HepG2 (cell line): Measurements from ENCODE around the gene RASAL3. TPM values are rescaled to one million over a fixed set of nuclear protein-coding genes. Genes with fewer than 3 reads are reported as not detected.

ENCODE experiments used
- ATAC-seq: fragments of 200-7000 bp; cut with Tn5 transposase; 3 replicates; pipeline ENCODE4 v1.9.1; 2020; ENCODE audit warnings: mild to moderate bottlenecking, moderate library complexity
- BruUV-seq: library from RNA; stranded (reverse); fragments of 400-500 nt; replicated peaks from 2 replicates; lab custom pipeline; 2021; lab: Mats Ljungman, UMichigan
- CTCF ChIA-PET: fragments of 300-600 bp; formaldehyde crosslinking; extraction: SDS; loops from one replicate; lab custom pipeline; 2021; ENCODE audit warnings: low total read pairs, inconsistent platforms, low intra/inter-chr PET ratio; lab: Yijun Ruan, JAX
- POLR2A ChIA-PET: fragments of 350-600 bp; sonication (Branson Sonifier 250); formaldehyde crosslinking; loops from one replicate; lab custom pipeline; 2020; ENCODE audit warnings: antibody characterized with exemption, inconsistent platforms; lab: Yijun Ruan, JAX
- DNase-seq: peaks from one replicate; pipeline ENCODE4 v3.0.0-alpha.2; 2015; ENCODE audit warnings: low spot score
- FAIRE-seq: peaks from 3 replicates; lab custom pipeline; 2011; peaks lifted over from hg19 to GRCh38; lab: Jason Lieb, UNC
- H2AFZ ChIP-seq: one replicate; pipeline ENCODE4 v1.6.1; 2011; ENCODE audit warnings: low read length, inconsistent platforms
- H3K27ac ChIP-seq: fragments of 300-600 bp; 3 replicates; pipeline ENCODE4 v1.8.0; 2011; ENCODE audit warnings: mixed run types, mild to moderate bottlenecking, mixed read lengths, low read length, inconsistent platforms; ENCODE audit not compliant: insufficient read depth; ENCODE audit errors: extremely low read length
- H3K27me3 ChIP-seq, 2 experiments: fragments of 200-600 bp in 1 of 2; 2 replicates in 1 of 2; 3 replicates in 1 of 2; pipeline versions ENCODE4 v1.6.0 to v1.8.0; 2011; ENCODE audit warnings: low read length in 2 of 2, mild to moderate bottlenecking in 2 of 2, moderate library complexity in 2 of 2, inconsistent platforms in 1 of 2; ENCODE audit not compliant: insufficient read depth in 2 of 2, control insufficient read depth in 1 of 2
- H3K36me3 ChIP-seq, 2 experiments: fragments of 200-600 bp in 1 of 2; replicated peaks in 1 of 2; 2 replicates in 1 of 2; 3 replicates in 1 of 2; pipeline versions ENCODE4 v1.5.1 to v1.8.0; 2011; ENCODE audit warnings: low read length in 2 of 2, inconsistent platforms in 1 of 2; ENCODE audit not compliant: insufficient read depth in 2 of 2, control insufficient read depth in 1 of 2
- H3K4me1 ChIP-seq: 2 replicates; pipeline ENCODE4 v1.5.1; 2012; ENCODE audit warnings: low read length, inconsistent platforms; ENCODE audit not compliant: insufficient read depth
- H3K4me2 ChIP-seq: 2 replicates; pipeline ENCODE4 v1.6.0; 2011; ENCODE audit warnings: low read depth, low read length, inconsistent platforms
- H3K4me3 ChIP-seq, 3 experiments: fragments of 200-600 bp in 1 of 3; sonication (generic), shearing (Covaris generic) in 1 of 3; replicated peaks in 1 of 3; 2 replicates each; pipeline ENCODE4 v1.5.1; 2011 to 2016; ENCODE audit warnings: low read length in 3 of 3, inconsistent platforms in 2 of 3, low read depth in 2 of 3, mild to moderate bottlenecking in 2 of 3, control low read depth in 1 of 3, mixed read lengths in 1 of 3; ENCODE audit not compliant: insufficient read depth in 1 of 3
- H3K79me2 ChIP-seq: one replicate; pipeline ENCODE4 v1.6.1; 2011; ENCODE audit warnings: low read length, inconsistent platforms; ENCODE audit not compliant: insufficient read depth
- H3K9ac ChIP-seq: 2 replicates; pipeline ENCODE4 v1.6.0; 2011; ENCODE audit warnings: mild to moderate bottlenecking, low read depth, low read length, inconsistent platforms; ENCODE audit not compliant: insufficient read depth
- H3K9me3 ChIP-seq: 2 replicates; pipeline ENCODE4 v1.5.1; 2012; ENCODE audit warnings: mild to moderate bottlenecking, low read length
- H4K20me1 ChIP-seq: 2 replicates; pipeline ENCODE4 v1.6.0; 2011; ENCODE audit warnings: inconsistent platforms, mild to moderate bottlenecking, low read length, moderate library complexity; ENCODE audit not compliant: insufficient read depth
- DR1 ChIP-seq: sonication (generic); formaldehyde crosslinking; IDR thresholded peaks from 2 replicates; pipeline ENCODE4 v1.8.0; 2021; ENCODE audit warnings: mild to moderate bottlenecking, missing genetic modification reagents, inconsistent platforms
- ESRRA ChIP-seq: sonication (generic); formaldehyde crosslinking; IDR thresholded peaks from 2 replicates; pipeline ENCODE4 v1.5.1; 2020; ENCODE audit warnings: mild to moderate bottlenecking, low read depth, missing genetic modification reagents
- FIP1L1 ChIP-seq: fragments of 200-400 bp; formaldehyde crosslinking; IDR thresholded peaks from 2 replicates; pipeline ENCODE4 v1.6.1; 2018; ENCODE audit warnings: low read depth, mild to moderate bottlenecking, low read length, moderate library complexity, borderline replicate concordance; ENCODE audit not compliant: insufficient read depth
- FOXO1 ChIP-seq: sonication (generic); formaldehyde crosslinking; IDR thresholded peaks from 2 replicates; pipeline ENCODE4 v1.4.0; 2020; ENCODE audit warnings: missing genetic modification reagents
- MTF1 ChIP-seq: sonication (generic); formaldehyde crosslinking; IDR thresholded peaks from 2 replicates; pipeline ENCODE4 v1.5.0; 2020; ENCODE audit warnings: missing genetic modification reagents
- NR2F6 ChIP-seq, 2 experiments: IDR thresholded peaks; 2 replicates each; pipeline ENCODE4 v1.6.1; 2016; ENCODE audit warnings: antibody characterized with exemption in 1 of 2, mild to moderate bottlenecking in 1 of 2
- SAP130 ChIP-seq: IDR thresholded peaks from 2 replicates; pipeline ENCODE4 v1.6.1; 2016; ENCODE audit warnings: low read depth
- SP5 ChIP-seq: IDR thresholded peaks from 2 replicates; pipeline ENCODE4 v1.6.1; 2016; ENCODE audit warnings: low read depth, borderline replicate concordance
- ZBTB20 ChIP-seq: sonication (generic); formaldehyde crosslinking; IDR thresholded peaks from 2 replicates; pipeline ENCODE4 v1.8.1; 2023; ENCODE audit warnings: missing genetic modification reagents, low read depth, mild to moderate bottlenecking, borderline replicate concordance
- ZBTB7B ChIP-seq: sonication (generic); formaldehyde crosslinking; IDR thresholded peaks from 2 replicates; pipeline ENCODE4 v1.4.0; 2020; ENCODE audit warnings: missing genetic modification reagents
- ZFP41 ChIP-seq: sonication (generic); formaldehyde crosslinking; IDR thresholded peaks from 2 replicates; pipeline ENCODE4 v1.4.0; 2020; ENCODE audit warnings: mild to moderate bottlenecking, missing genetic modification reagents, borderline replicate concordance
- ZNF225 ChIP-seq: sonication (generic); formaldehyde crosslinking; IDR thresholded peaks from 2 replicates; pipeline ENCODE4 v1.4.0; 2020; ENCODE audit warnings: mild to moderate bottlenecking, missing genetic modification reagents
- ZNF557 ChIP-seq: sonication (generic); formaldehyde crosslinking; IDR thresholded peaks from 2 replicates; pipeline ENCODE4 v1.4.0; 2020; ENCODE audit warnings: missing genetic modification reagents
- ZNF569 ChIP-seq: sonication (generic); formaldehyde crosslinking; IDR thresholded peaks from 2 replicates; pipeline ENCODE4 v1.5.0; 2020; ENCODE audit warnings: mild to moderate bottlenecking, missing genetic modification reagents, moderate library complexity, borderline replicate concordance
- WGBS: methylation state at CpG from one replicate; pipeline ENCODE4 v1.1.6; 2017; ENCODE audit warnings: low lambda C conversion rate; 5-methylcytosine and 5-hydroxymethylcytosine counted together
- in situ Hi-C: cut with HindIII; loops from 2 replicates; pipeline ENCODE4 v1.10.0; 2017; ENCODE audit warnings: low pct_unique_long_range_greater_than_20kb; ENCODE audit not compliant: extremely low pct_ligation_motif_present
- intact Hi-C: fragments of 100-400 bp; cut with micrococcal nuclease; formaldehyde crosslinking; loops from one replicate; pipeline ENCODE4 v1.10.0; 2022; ENCODE audit not compliant: unreplicated experiment
- polyA plus RNA-seq, 8 experiments: library from polyadenylated mRNA; depleted of rRNA in 3 of 8; stranded (reverse) in 7 of 8; unstranded in 1 of 8; fragments of >200 nt; fragmentation: Illumina TruSeq in 4 of 8; extraction: Trizol in 4 of 8; gene quantifications; 2 replicates each; pipeline versions ENCODE4 v1.2.1 to v1.2.3, GENCODE V29; 2011 to 2016; ENCODE audit warnings: low read depth in 4 of 8, missing spikeins in 1 of 8, mixed read lengths in 1 of 8; ENCODE audit not compliant: insufficient read depth in 1 of 8
- total RNA-seq, 5 experiments: library from RNA; depleted of rRNA; stranded (reverse); fragments of >200 nt; fragmentation: Illumina TruSeq; extraction: Trizol; gene quantifications; 2 replicates each; pipeline ENCODE4 v1.2.3, GENCODE V29; 2016; ENCODE audit warnings: low read depth in 1 of 5
- TF ChIP-seq, protein P1 (sequence below): sonication (generic); formaldehyde crosslinking; IDR thresholded peaks from 2 replicates; pipeline ENCODE4 v1.5.1; 2020; ENCODE audit warnings: mild to moderate bottlenecking, moderate library complexity, missing genetic modification reagents

The RASAL3 gene
- total and polyA plus RNA-seq, 2 of the 13 experiments (the other 11 are each of a cell fraction or from before 2014, with no cell fraction given), result not detected

DNA sequence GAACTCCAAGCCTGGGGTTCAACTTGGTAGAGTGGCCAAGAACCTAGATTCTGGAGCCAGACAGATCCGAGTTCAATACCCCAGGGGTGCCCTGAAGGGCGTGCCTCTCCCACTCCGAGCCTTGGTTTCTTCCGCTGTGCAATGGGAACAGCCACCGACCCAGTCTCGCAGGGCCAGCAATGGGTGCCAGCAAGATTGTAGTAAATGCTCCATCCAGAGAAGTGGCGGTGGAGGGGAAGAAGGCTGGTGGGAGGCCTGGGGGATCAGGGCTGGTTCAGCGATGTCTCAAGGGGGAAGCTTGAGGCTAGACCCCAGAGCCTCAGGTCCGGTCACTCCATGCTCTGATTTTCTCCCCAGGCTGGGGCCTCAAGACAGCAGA is 19.1 kb downstream of the RASAL3 start:
- no peaks in the 10 kb centered on the region for H4K20me1 ChIP-seq
- in situ Hi-C loops (no loop called here), intact Hi-C loops (no loop called here)
- H3K4me2 ChIP-seq, result no peak overlapping the region
- no peaks in the 10 kb centered on the region for H3K36me3 ChIP-seq
- no peak for FAIRE-seq
- peaks cover 12% of the 10 kb centered on the region for H3K4me1 ChIP-seq
- no peak for ATAC-seq
- H3K27me3 ChIP-seq, result no peaks in the 10 kb centered on the region
- no peaks in the 10 kb centered on the region for H3K79me2 ChIP-seq
- no peak overlapping the region for H3K9ac ChIP-seq
- no peak for DNase-seq
- no peak for TF ChIP-seq FIP1L1
- TF ChIP-seq, protein P1, sequence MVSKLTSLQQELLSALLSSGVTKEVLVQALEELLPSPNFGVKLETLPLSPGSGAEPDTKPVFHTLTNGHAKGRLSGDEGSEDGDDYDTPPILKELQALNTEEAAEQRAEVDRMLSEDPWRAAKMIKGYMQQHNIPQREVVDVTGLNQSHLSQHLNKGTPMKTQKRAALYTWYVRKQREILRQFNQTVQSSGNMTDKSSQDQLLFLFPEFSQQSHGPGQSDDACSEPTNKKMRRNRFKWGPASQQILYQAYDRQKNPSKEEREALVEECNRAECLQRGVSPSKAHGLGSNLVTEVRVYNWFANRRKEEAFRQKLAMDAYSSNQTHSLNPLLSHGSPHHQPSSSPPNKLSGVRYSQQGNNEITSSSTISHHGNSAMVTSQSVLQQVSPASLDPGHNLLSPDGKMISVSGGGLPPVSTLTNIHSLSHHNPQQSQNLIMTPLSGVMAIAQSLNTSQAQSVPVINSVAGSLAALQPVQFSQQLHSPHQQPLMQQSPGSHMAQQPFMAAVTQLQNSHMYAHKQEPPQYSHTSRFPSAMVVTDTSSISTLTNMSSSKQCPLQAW (CRISPR knock-in tag), result no peak
- no peak for TF ChIP-seq FOXO1 (CRISPR knock-in tag)
- TF ChIP-seq ZNF557, result no peak
- TF ChIP-seq ZNF569 (CRISPR knock-in tag), result no peak
- TF ChIP-seq ZBTB20 (CRISPR knock-in tag), result no peak
- TF ChIP-seq MTF1 (CRISPR knock-in tag), result no peak
- no peak for TF ChIP-seq ZNF225
- no peak for TF ChIP-seq SAP130 (CRISPR knock-in tag)
- TF ChIP-seq ZBTB7B, result no peak
- TF ChIP-seq ESRRA (CRISPR knock-in tag), result no peak
- TF ChIP-seq DR1 (CRISPR knock-in tag), result no peak
- TF ChIP-seq ZFP41 (CRISPR knock-in tag), result no peak
- no peak for TF ChIP-seq SP5 (CRISPR knock-in tag)
- TF ChIP-seq NR2F6 (IDR thresholded peaks at IDR 0.05), result no peak
- no peak for TF ChIP-seq NR2F6 (CRISPR knock-in tag; IDR thresholded peaks at IDR 0.05)
- ChIA-PET CTCF (no interaction called here), POLR2A (no interaction called here)
- BruUV-seq, result no TSS peak
- no peaks in the 10 kb centered on the region for H3K9me3 ChIP-seq
- H3K4me3 ChIP-seq, result no peak overlapping the region
- no peak overlapping the region for H3K27ac ChIP-seq
- WGBS, result 0% methylated on average over 1 of the region's 9 CpGs
- H2AFZ ChIP-seq, result no peak overlapping the region
